ENCODE data around the gene SNCAIP.

SNCAIP gene

DNA sequence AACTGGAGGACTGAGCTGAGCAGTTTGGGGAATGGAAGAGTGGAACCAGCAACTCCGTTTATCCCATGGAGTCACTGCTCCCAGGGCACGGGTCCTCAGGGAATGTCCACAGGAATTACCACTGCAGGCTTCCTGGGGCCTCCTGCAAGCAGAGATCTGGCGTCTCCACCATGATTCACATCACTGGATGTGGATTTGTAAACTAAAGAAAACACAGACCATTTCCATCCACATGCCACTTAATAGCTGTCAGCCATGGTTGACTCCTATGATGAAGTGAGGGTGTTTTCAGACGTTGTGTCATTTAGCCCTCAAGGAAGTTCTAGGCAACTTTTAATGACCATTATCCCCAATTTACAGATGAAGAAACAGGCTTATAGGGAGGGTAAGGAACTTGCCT is 30.2 kb downstream of the SNCAIP start:
- Histone ChIP-seq H3K36me3 (ENCODE audit: insufficient read depth, low read length) (no peaks in the 10 kb centered on the region), H4K20me1 (ENCODE audit: insufficient read depth, low read length) (no peaks in the 10 kb centered on the region), H3K79me2 (ENCODE audit: insufficient read depth, low read length) (no peaks in the 10 kb centered on the region), H3K4me2 (ENCODE audit: low read length) (no peak overlapping the region), H3K27ac (ENCODE audit: low read depth, low read length, poor library complexity, severe bottlenecking) (no peak overlapping the region), H3K4me1 (ENCODE audit: insufficient read depth, low read length, severe bottlenecking) (no peaks in the 10 kb centered on the region), H2AFZ (ENCODE audit: low read length) (no peak overlapping the region), H3K9ac (ENCODE audit: low read length) (no peak overlapping the region), H3K9me2 (ENCODE audit: low read depth, low read length) (no peaks in the 10 kb centered on the region), H3K4me3 (ENCODE audit: low read depth, low read length, poor library complexity, severe bottlenecking) (no peak overlapping the region), H3K9me3 (ENCODE audit: low read length) (no peaks in the 10 kb centered on the region), H3K27me3 (ENCODE audit: insufficient read depth, low read length) (no peaks in the 10 kb centered on the region), H3F3A (ENCODE audit: insufficient read depth, low read length) (no peaks in the 10 kb centered on the region)
- TF ChIP-seq EZH2 (IDR thresholded peaks at IDR 0.05; ENCODE audit: borderline replicate concordance, low read length), result no peak
- TF ChIP-seq, protein P1, sequence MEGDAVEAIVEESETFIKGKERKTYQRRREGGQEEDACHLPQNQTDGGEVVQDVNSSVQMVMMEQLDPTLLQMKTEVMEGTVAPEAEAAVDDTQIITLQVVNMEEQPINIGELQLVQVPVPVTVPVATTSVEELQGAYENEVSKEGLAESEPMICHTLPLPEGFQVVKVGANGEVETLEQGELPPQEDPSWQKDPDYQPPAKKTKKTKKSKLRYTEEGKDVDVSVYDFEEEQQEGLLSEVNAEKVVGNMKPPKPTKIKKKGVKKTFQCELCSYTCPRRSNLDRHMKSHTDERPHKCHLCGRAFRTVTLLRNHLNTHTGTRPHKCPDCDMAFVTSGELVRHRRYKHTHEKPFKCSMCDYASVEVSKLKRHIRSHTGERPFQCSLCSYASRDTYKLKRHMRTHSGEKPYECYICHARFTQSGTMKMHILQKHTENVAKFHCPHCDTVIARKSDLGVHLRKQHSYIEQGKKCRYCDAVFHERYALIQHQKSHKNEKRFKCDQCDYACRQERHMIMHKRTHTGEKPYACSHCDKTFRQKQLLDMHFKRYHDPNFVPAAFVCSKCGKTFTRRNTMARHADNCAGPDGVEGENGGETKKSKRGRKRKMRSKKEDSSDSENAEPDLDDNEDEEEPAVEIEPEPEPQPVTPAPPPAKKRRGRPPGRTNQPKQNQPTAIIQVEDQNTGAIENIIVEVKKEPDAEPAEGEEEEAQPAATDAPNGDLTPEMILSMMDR (IDR thresholded peaks at IDR 0.05; ENCODE audit: low read length), result no peak

DNA sequence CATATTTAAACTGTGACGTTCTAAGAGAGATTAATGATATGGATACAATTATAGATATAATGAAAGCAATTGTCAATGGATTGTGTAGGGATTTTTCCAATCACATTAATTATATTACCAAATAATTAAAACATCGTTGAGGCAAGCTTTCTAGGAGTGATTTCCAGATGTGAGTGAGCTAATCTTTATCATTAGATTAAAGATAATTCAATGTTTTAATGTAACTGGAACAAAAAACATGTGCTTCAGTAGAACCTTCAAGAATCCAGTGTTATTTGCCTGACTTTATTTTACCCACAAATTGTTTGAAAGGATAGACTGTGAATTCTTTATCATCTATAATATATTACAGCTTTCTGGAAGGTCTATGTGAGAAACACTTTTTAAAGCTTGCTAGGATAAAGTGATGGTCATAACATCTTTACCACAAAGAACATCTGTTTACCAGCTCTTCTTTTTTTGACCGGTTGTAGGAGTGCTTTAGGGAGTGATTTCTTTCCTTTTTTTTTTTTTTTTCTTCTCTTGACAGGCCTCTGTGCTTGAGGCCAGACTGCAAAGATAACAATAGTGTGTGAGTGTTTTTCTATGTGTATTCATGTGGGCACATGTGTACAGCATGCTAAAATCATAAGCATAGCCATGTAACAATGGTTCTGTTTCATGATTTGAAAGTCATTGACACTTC is 35.0 kb downstream of the SNCAIP start:
- Histone ChIP-seq H3K36me3 (ENCODE audit: insufficient read depth, low read length) (no peaks in the 10 kb centered on the region), H3K27ac (ENCODE audit: low read depth, low read length, poor library complexity, severe bottlenecking) (no peak overlapping the region), H2AFZ (ENCODE audit: low read length) (no peak overlapping the region), H3F3A (ENCODE audit: insufficient read depth, low read length) (no peaks in the 10 kb centered on the region), H3K27me3 (ENCODE audit: insufficient read depth, low read length) (no peaks in the 10 kb centered on the region), H3K9me3 (ENCODE audit: low read length) (no peaks in the 10 kb centered on the region), H3K79me2 (ENCODE audit: insufficient read depth, low read length) (no peaks in the 10 kb centered on the region), H3K4me1 (ENCODE audit: insufficient read depth, low read length, severe bottlenecking) (no peaks in the 10 kb centered on the region), H3K4me3 (ENCODE audit: low read depth, low read length, poor library complexity, severe bottlenecking) (no peak overlapping the region), H4K20me1 (ENCODE audit: insufficient read depth, low read length) (no peaks in the 10 kb centered on the region), H3K9me2 (ENCODE audit: low read depth, low read length) (no peaks in the 10 kb centered on the region), H3K9ac (ENCODE audit: low read length) (no peak overlapping the region), H3K4me2 (ENCODE audit: low read length) (no peak overlapping the region)
- TF ChIP-seq, protein P1 (IDR thresholded peaks at IDR 0.05; ENCODE audit: low read length), result no peak
- no peak for TF ChIP-seq EZH2 (IDR thresholded peaks at IDR 0.05; ENCODE audit: borderline replicate concordance, low read length)

- TF ChIP-seq EZH2 (IDR thresholded peaks at IDR 0.05; ENCODE audit: borderline replicate concordance, low read length), result no peak
- TF ChIP-seq, protein P1 (IDR thresholded peaks at IDR 0.05; ENCODE audit: low read length), result no peak
- H3K36me3 ChIP-seq (ENCODE audit: insufficient read depth, low read length), result no peaks in the 10 kb centered on the region
- H3K79me2 ChIP-seq (ENCODE audit: insufficient read depth, low read length), result no peaks in the 10 kb centered on the region
- H3K4me1 ChIP-seq (ENCODE audit: insufficient read depth, low read length, severe bottlenecking), result no peaks in the 10 kb centered on the region
- H3K9me3 ChIP-seq (ENCODE audit: low read length), result no peaks in the 10 kb centered on the region
- H3K4me2 ChIP-seq (ENCODE audit: low read length), result no peak overlapping the region
- H2AFZ ChIP-seq (ENCODE audit: low read length), result no peak overlapping the region
- no peak overlapping the region for H3K9ac ChIP-seq (ENCODE audit: low read length)
- H4K20me1 ChIP-seq (ENCODE audit: insufficient read depth, low read length), result no peaks in the 10 kb centered on the region
- H3K4me3 ChIP-seq (ENCODE audit: low read depth, low read length, poor library complexity, severe bottlenecking), result no peak overlapping the region
- H3K27me3 ChIP-seq (ENCODE audit: insufficient read depth, low read length), result no peaks in the 10 kb centered on the region
- no peak overlapping the region for H3K27ac ChIP-seq (ENCODE audit: low read depth, low read length, poor library complexity, severe bottlenecking)
- no peaks in the 10 kb centered on the region for H3K9me2 ChIP-seq (ENCODE audit: low read depth, low read length)
- no peaks in the 10 kb centered on the region for H3F3A ChIP-seq (ENCODE audit: insufficient read depth, low read length)
Observed at GRCh38 chr5:122350496-122350895, 38.5 kb downstream of the SNCAIP start.

All from OCI-LY1 (cell line).